Measurements from ENCODE around the gene CTBP2.

The CTBP2 gene

GRCh38 chr10:125159932-125160855 is at the start of gene CTBP2:
Gene CTBP2 (minus strand): TSS chr10:125160563.
- DNase-seq, result no peak

DNA sequence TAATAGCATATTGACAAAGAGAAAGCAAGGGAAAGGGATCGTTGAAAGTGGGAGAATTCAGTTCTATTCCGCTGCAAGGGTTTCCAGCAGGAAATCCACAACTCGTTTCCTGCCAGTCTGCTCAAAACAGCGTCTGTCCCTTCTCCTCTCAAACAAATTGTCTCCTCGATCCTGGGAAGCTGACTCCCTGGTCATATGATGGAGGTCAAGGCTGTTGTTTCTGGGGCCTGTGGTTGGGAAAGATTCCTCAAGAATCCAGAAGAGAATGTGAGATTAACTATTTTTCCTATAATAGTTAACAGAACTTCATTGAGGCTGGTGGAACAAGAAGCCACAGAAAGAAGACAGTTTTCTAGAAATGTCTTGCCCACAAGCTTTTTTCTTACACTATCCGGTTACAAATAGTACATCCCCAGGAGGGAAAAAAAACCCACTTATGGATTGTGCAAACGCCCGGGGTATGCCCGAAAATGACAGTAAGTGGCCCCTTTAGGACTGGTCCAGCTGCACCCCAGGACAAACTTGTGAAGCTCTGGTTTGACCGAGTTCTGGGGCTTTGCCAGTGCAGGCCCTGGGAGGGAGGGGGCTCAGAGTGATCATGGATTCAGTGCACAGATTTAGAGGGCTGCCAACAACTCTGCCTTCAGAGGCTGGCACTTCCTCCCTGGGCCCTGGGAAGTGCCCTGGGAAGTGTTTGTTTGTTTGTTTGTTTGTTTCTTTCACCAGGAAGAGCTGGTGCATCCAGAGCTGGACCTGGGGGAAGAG is 49.4 kb upstream of the CTBP2 start:
- DNase-seq, result no peak

DNA sequence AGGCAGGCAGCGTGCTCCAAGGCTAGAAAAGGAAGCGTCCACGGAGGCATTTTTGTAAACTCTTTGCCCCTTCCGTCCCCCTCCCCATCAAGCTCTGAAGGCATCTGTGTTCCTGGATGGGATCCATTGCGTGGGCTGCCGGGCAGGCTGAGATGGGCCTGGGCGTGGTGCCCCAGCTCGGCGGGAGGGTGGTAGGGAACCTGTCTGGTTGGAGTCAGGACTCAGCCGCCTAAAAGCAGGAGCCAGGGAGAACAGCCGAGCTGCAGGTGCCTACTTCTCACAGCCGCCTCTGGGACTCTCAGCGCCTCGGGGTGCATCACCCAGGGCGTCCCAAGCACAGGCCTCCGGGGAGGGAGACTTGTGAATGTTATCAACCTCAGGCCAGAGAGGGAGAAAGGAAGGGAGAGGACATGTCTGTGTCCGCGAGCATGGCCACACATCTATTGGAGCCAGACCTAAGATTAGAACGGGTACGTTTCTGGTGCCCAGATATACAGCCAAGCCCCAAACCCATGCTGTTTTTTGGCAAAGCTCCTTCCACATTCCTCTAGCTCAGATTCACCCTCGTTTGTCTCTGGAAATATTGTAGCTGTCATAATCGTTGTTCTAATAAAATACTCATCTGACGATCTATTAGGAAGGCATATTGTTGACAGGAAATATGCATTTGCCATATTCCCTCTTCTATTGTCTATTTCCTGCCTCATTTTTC is 48.6 kb upstream of the CTBP2 start:
- no peak for DNase-seq

DNA sequence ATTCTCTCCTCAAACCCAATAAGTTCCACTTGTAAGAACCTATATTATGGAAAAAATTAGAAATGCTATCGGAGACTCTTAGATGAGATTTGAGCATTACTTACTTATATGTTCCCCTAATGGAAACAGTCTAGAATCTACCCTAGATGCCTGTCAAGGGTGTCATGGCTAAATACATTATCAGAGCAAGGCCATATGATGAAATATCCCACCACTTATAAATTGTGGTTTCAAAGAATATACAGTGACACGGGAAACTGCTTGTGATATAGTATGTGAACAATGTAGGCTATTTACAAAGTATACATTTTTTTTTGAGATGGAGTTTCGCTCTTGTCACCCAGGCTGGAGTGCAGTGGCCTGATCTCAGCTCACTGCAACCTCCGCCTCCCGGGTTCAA is 46.3 kb upstream of the CTBP2 start:
- DNase-seq, result no peak

DNA sequence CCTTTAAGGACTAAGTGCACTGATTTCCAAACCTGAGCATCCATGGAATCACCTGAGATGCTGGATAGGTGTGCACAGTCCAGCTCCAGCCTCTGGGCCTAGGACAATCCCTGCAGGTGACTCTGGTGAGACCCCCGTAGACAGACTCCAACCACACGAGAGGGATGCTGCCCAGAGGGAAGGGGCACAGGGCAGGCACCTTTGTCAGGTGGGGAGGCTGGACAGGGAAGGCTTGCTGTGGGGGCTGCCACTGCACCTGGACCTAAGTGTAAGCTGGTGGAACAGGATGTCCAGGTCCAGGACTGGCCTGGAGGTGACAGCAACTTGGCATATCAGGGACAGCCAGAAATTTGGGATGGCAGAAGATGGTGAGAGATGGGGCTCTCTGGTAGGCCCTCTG is 45.1 kb upstream of the CTBP2 start:
- no peak for DNase-seq

DNA sequence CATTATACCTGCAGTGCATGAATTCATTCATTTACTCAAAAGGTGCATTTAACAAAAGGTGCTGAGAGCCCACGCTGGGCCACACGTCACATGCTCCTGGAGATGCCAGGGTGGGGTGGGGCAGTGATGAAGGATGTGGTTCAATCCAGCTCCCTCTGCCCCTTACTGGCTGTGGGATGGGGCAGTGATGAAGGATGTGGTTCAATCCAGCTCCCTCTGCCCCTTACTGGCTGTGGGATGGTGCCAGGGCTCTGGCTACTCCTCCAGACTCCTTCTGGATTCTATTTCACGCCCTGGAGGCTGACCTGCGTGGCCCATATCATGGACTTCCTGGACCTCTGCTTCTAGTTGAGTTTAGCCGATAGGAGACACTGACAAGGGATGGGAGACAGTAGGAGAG is 44.0 kb upstream of the CTBP2 start:
- no peak for DNase-seq

- no peak for DNase-seq
These were observed 42.9 kb upstream of the CTBP2 start for GRCh38 chr10:125203186-125203800.

DNA sequence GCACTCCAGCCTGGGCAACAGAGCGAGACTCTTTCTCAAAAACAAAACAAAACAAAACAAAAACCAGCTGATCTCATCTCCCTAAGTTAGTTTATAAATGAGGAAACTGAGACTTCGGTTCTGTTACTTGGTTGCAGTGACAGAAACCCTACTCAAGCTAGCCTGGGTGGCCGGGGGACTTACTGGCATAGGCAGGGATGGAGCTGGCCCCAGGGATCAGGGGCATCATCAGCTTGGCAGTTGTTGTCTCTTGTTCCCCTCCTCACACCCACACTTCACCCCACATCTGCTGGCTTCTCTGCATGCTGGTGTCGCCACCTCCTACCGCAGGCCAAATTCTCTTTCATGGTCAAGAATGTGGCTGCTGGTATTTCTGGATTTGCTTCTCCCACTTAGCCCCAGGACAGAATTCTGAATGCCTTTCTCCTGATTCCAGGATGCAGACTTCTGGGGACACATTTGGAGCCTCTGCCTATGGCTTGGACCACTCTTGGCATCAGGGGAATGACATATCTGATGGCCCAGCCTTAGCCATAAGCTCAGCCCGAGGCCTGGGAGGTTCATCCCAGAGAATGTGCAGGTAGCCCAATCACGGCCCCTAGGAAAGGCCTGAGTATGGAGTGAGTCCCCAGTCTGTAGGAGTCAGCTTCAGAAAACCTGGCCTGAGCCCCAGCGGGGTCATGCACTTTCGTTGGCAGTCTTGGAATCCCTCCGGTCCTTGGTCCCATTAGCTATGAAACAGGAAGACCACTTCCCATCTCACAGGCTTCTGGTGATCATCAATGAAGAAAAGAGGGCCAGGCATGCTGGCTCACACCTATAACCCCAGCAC is 41.6 kb upstream of the CTBP2 start:
- no peak for DNase-seq

GRCh38 chr10:125201108-125201524 is 40.8 kb upstream of the CTBP2 start:
- no peak for DNase-seq

- DNase-seq, result no peak
These were observed 40.0 kb upstream of the CTBP2 start for GRCh38 chr10:125200396-125200795.

GRCh38 chr10:125199270-125199669 is 38.9 kb upstream of the CTBP2 start:
- no peak for DNase-seq

- DNase-seq, result no peak
These were observed 34.5 kb upstream of the CTBP2 start for GRCh38 chr10:125194814-125195213.

GRCh38 chr10:125193306-125193877 is 33.0 kb upstream of the CTBP2 start:
- DNase-seq, result no peak

DNA sequence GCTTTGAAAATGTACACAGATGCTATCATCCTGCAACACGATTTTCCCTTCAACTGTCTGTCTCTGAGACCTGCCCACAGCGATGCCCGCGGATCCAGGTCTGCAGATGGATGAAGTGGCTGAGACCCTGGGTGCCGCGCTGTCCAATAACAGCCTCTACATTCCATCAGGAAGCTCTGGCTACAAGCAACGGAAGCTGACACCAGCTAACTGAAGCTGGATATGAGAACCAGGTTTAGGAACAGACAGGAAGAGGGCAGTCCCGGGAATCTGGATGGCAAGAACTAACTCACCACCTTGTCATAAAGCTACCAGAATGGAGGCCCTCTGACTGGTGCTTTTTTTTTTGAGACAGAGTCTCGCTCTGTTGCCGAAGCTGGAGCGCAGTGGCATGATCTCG is 32.3 kb upstream of the CTBP2 start:
- DNase-seq, result no peak

DNA sequence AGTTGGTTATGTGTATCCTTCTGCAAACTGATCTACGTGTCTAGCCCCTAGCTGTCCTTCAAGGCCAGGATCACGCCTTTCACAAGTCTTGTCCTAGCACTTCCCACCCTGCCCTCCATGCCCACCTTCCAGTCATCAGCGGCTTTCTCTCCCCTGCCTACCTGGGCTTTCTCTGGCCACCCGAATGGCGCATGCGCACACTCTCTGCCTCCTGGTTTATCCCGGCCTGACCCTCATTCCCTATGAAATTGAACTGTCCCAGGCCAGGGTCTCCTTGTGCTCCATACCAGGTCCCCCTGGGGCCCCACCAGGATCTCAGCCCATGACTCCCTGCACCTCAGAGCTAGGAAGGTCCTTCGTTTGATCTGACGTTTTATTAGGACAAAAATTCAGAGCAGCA is 31.6 kb upstream of the CTBP2 start:
- no peak for DNase-seq

- no peak for DNase-seq
These were observed 30.6 kb upstream of the CTBP2 start for GRCh38 chr10:125190946-125191345.

DNA sequence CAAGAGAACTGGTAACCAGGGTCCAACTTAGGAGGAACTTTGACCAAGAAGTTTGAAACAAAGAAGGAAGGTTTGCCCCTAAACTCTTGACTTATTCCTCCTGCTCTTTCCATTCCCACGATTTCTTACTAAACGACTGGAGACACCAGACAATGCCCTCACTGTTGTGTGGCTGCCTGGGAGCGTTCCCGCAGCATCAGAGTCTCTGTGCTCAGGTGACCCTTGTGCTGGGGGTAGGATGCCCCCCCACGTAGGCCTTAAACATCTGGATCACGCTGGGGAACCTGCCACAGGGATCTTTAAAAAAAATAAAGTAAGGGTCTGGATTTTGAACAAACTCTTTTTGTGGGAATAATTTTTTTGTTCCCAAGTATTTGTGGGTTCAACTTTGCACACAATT is 30.1 kb upstream of the CTBP2 start:
- no peak for DNase-seq

DNA sequence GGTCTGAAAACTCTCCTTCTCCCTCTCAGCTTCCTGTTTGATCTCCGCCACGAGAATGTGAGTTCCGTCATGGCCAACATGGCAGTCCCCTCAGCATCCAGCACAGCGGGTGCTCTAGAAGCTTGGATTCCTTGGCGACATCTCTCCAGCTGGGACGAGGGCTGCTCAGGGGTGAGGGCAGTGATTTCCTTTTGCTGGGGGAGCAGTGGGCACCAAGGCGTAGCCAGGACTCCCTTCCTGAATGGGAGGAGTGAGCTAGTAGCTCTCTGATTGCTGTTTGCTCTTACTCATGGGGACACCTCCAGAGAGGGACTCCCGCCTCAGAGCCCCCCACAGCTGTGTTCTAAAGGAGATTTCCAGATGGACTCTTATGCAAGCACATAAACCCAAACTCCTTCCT is 28.8 kb upstream of the CTBP2 start:
- no peak for DNase-seq

GRCh38 chr10:125187238-125188194 is 27.2 kb upstream of the CTBP2 start:
- DNase-seq, result no peak

GRCh38 chr10:125186431-125187170 is 26.2 kb upstream of the CTBP2 start:
- DNase-seq, result no peak
